ENCODE results near the gene ADAMTS3. TPM values are rescaled to one million over a fixed set of nuclear protein-coding genes. Genes with fewer than 3 reads are reported as not detected.

Gene ADAMTS3
- total and polyA plus RNA-seq, 2 donors (not counting 1 experiment from before 2014, with no cell fraction given) = not detected

DNA sequence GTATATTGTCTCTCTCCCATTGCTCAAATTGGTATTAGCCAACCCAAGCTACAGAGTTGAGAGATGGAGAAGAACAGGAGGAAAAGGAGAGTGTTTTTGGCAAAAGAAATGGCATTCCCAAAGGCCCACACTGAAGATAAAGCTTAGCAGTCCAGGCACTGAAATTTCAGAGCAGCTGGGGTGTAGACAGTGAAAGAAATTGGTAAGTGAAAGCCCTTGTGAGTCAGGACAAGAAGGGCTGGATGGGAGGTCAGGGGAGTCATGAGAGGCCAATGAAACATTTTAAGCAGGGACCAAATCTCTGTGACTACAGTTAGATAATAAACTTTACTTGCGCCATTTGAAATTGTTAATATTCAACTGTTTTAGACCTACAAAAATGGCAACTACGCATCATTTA lies 177.7 kb downstream of the ADAMTS3 start:
- TF ChIP-seq, protein P1, sequence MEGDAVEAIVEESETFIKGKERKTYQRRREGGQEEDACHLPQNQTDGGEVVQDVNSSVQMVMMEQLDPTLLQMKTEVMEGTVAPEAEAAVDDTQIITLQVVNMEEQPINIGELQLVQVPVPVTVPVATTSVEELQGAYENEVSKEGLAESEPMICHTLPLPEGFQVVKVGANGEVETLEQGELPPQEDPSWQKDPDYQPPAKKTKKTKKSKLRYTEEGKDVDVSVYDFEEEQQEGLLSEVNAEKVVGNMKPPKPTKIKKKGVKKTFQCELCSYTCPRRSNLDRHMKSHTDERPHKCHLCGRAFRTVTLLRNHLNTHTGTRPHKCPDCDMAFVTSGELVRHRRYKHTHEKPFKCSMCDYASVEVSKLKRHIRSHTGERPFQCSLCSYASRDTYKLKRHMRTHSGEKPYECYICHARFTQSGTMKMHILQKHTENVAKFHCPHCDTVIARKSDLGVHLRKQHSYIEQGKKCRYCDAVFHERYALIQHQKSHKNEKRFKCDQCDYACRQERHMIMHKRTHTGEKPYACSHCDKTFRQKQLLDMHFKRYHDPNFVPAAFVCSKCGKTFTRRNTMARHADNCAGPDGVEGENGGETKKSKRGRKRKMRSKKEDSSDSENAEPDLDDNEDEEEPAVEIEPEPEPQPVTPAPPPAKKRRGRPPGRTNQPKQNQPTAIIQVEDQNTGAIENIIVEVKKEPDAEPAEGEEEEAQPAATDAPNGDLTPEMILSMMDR (IDR thresholded peaks at IDR 0.05) = no peak
- WGBS (ENCODE audit: insufficient coverage) = no CpG with 5 or more reads among the region's 2 CpGs
- ATAC-seq (ENCODE audit: low read depth) (no peak), DNase-seq (no peak)
- POLR2A ChIA-PET = no interaction called here
- H3K36me3 ChIP-seq (replicated peaks in 1 of 2; ENCODE audit: control extremely low read depth in 1 of 2, control insufficient read depth in 1 of 2, extremely low read depth in 1 of 2, insufficient read depth in 2 of 2, low read length in 1 of 2) = no peaks in the 10 kb centered on the region
- H3K79me2 ChIP-seq (ENCODE audit: control insufficient read depth, insufficient read depth, low read length) = no peaks in the 10 kb centered on the region
- H3K27ac Mint-ChIP-seq = no peak overlapping the region
- no peaks in the 10 kb centered on the region for H3K9me3 ChIP-seq (ENCODE audit: control extremely low read depth in 1 of 3, control insufficient read depth in 2 of 3, insufficient read depth in 1 of 3, low read length in 2 of 3)
- no peak overlapping the region for H3K4me2 ChIP-seq (replicated peaks; ENCODE audit: low read depth, low read length, poor library complexity, severe bottlenecking)
- H2AFZ ChIP-seq (ENCODE audit: insufficient read depth, low read depth, low read length, poor library complexity, severe bottlenecking) = no peak overlapping the region
- no peaks in the 10 kb centered on the region for H3K27me3 ChIP-seq (replicated peaks in 1 of 4; ENCODE audit: control extremely low read depth in 1 of 4, control insufficient read depth in 3 of 4, insufficient read depth in 4 of 4, low read length in 3 of 4)
- no peaks in the 10 kb centered on the region for H3K4me1 ChIP-seq (ENCODE audit: control insufficient read depth in 2 of 2, insufficient read depth in 2 of 2, low read length in 2 of 2)
- H3K27ac ChIP-seq (ENCODE audit: low read length in 2 of 2) = no peak overlapping the region
- H3K27me3 Mint-ChIP-seq = no peaks in the 10 kb centered on the region
- no peak overlapping the region for H3K9ac ChIP-seq (ENCODE audit: low read length)
- H3K9me3 Mint-ChIP-seq (ENCODE audit: insufficient read depth) = no peaks in the 10 kb centered on the region
- no peaks in the 10 kb centered on the region for H3K4me1 Mint-ChIP-seq
- CTCF ChIA-PET = no interaction called here
- H3K4me3 ChIP-seq (ENCODE audit: control extremely low read depth in 1 of 5, extremely low read depth in 1 of 5, insufficient read depth in 1 of 5, low read depth in 2 of 5, low read length in 4 of 5) = no peak overlapping the region
- intact Hi-C loops (cut with micrococcal nuclease) = no loop called here
- H4K20me1 ChIP-seq (ENCODE audit: control insufficient read depth, insufficient read depth, low read length, poor library complexity, severe bottlenecking) = no peaks in the 10 kb centered on the region
- H3K4me3 Mint-ChIP-seq = no peak overlapping the region

DNA sequence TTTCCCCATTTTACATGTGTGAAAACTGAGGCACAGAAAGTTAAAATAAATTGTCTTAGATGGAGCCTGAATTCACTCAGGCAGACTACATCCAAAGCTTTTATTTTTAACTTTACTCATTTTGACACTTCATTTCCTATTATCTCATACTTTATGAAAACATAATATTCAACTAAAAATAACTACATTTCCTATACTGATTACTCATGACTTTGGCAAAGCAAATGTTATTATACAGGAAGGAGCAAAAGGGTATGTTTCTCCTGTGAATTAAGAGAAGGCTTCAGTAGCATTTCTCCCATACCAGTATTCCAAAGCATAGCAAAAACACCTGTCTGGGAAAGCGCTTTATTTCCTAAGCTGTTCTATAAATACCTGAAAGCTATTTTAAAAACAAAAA lies 178.6 kb downstream of the ADAMTS3 start:
- Histone ChIP-seq H3K4me1 (ENCODE audit: control insufficient read depth in 2 of 2, insufficient read depth in 2 of 2, low read length in 2 of 2) (no peaks in the 10 kb centered on the region), H4K20me1 (ENCODE audit: control insufficient read depth, insufficient read depth, low read length, poor library complexity, severe bottlenecking) (no peaks in the 10 kb centered on the region), H2AFZ (ENCODE audit: insufficient read depth, low read depth, low read length, poor library complexity, severe bottlenecking) (no peak overlapping the region), H3K9ac (ENCODE audit: low read length) (no peak overlapping the region), H3K9me3 (ENCODE audit: control extremely low read depth in 1 of 3, control insufficient read depth in 2 of 3, insufficient read depth in 1 of 3, low read length in 2 of 3) (no peaks in the 10 kb centered on the region), H3K4me2 (replicated peaks; ENCODE audit: low read depth, low read length, poor library complexity, severe bottlenecking) (no peak overlapping the region), H3K27ac (ENCODE audit: low read length in 2 of 2) (no peak overlapping the region), H3K4me3 (ENCODE audit: control extremely low read depth in 1 of 5, extremely low read depth in 1 of 5, insufficient read depth in 1 of 5, low read depth in 2 of 5, low read length in 4 of 5) (no peak overlapping the region), H3K36me3 (replicated peaks in 1 of 2; ENCODE audit: control extremely low read depth in 1 of 2, control insufficient read depth in 1 of 2, extremely low read depth in 1 of 2, insufficient read depth in 2 of 2, low read length in 1 of 2) (no peaks in the 10 kb centered on the region), H3K79me2 (ENCODE audit: control insufficient read depth, insufficient read depth, low read length) (no peaks in the 10 kb centered on the region), H3K27me3 (replicated peaks in 1 of 4; ENCODE audit: control extremely low read depth in 1 of 4, control insufficient read depth in 3 of 4, insufficient read depth in 4 of 4, low read length in 3 of 4) (no peaks in the 10 kb centered on the region)
- Mint-ChIP-seq H3K9me3 (ENCODE audit: insufficient read depth) (no peaks in the 10 kb centered on the region), H3K27me3 (no peaks in the 10 kb centered on the region), H3K27ac (no peak overlapping the region), H3K4me1 (no peaks in the 10 kb centered on the region), H3K4me3 (no peak overlapping the region)
- DNase-seq (no peak), ATAC-seq (ENCODE audit: low read depth) (no peak)
- CTCF ChIA-PET = no interaction called here
- TF ChIP-seq, protein P1 (IDR thresholded peaks at IDR 0.05) = no peak
- TF ChIP-seq EZH2 (IDR thresholded peaks at IDR 0.05; ENCODE audit: borderline replicate concordance, insufficient read depth, low read depth, low read length, poor library complexity, severe bottlenecking) = no peak
- WGBS (ENCODE audit: insufficient coverage) = no CpG with 5 or more reads among the region's 1 CpG
- intact Hi-C loops (cut with micrococcal nuclease) = no loop called here
- POLR2A ChIA-PET = no interaction called here
